Measurements from ENCODE around the gene CYTIP.

GRCh38 chr2:157473581-157473980 is 29.7 kb upstream of the CYTIP start:
- TF ChIP-seq TARDBP (IDR thresholded peaks at IDR 0.05) = no peak
- no peak for TF ChIP-seq ARNT (IDR thresholded peaks at IDR 0.05)
- TF ChIP-seq HDGF (IDR thresholded peaks at IDR 0.05; ENCODE audit: borderline replicate concordance) = no peak
- TF ChIP-seq FOXK2 (IDR thresholded peaks at IDR 0.05) = no peak
- TF ChIP-seq ELF4 (IDR thresholded peaks at IDR 0.05) = no peak
- TF ChIP-seq SP1 (IDR thresholded peaks at IDR 0.05) = no peak
- no peak for TF ChIP-seq ZNF384 (IDR thresholded peaks at IDR 0.05)
- TF ChIP-seq FOXA1 (IDR thresholded peaks at IDR 0.05) = no peak
- TF ChIP-seq FOXM1 (IDR thresholded peaks at IDR 0.05; ENCODE audit: borderline replicate concordance) = no peak

Data from HEK293T (cell line).